Prostate gland (tissue), 2 donors: ENCODE results near the gene GPS1.

ENCODE experiments used
- CTCF ChIP-seq, 4 experiments: fragments of 200-600 bp in 2 of 4; fragments of 450-650 bp in 2 of 4; sonication (generic) in 2 of 4; IDR thresholded peaks; 1 replicate in 3 of 4; 2 replicates in 1 of 4; pipeline ENCODE4 v1.5.1; 2016 to 2019; ENCODE audit warnings: antibody characterized with exemption in 4 of 4, mild to moderate bottlenecking in 2 of 4, moderate library complexity in 2 of 4
- POLR2A ChIP-seq: fragments of 450-650 bp; IDR thresholded peaks from one replicate; pipeline ENCODE4 v1.6.1; 2016; ENCODE audit warnings: antibody characterized with exemption, mild to moderate bottlenecking

DNA sequence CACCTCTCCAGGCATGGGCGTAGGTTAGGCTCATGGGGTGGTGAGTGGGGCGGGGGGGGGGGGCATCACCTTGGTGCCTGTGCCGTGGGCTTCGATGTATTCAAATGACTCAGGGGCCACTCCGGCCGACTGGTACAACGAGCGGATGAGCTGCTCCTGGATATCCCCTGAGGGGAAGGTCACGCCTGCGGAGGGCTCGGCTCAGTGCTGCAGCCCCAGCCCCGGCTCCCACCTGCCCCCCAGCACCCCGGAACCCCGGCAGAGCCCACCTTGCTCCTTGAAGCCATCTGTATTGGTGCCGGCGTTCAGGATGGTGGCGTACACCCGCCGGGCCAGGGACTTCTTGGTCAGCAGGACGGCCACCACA, 40.9 kb downstream of the GPS1 start:
- TF ChIP-seq CTCF (IDR thresholded peaks at IDR 0.05): no peak
- TF ChIP-seq POLR2A: no peak
